GM19455 (cell line): ENCODE results near the gene L3MBTL4.
"Not testable (repeated sequence)": the region's sequence is repeated elsewhere in the genome, so short reads cannot be mapped to it uniquely, and the experiment has no call there.

Source experiments
- ATAC-seq: cut with Tn5 transposase; IDR thresholded peaks from one replicate; pipeline ENCODE4 v1.9.1; 2021; ENCODE audit not compliant: unreplicated experiment

L3MBTL4 gene

GRCh38 chr18:6203791-6204190 is 210.9 kb downstream of the L3MBTL4 start:
- ATAC-seq, result no peak

GRCh38 chr18:6202861-6203260 is 211.8 kb downstream of the L3MBTL4 start:
- no peak for ATAC-seq

DNA sequence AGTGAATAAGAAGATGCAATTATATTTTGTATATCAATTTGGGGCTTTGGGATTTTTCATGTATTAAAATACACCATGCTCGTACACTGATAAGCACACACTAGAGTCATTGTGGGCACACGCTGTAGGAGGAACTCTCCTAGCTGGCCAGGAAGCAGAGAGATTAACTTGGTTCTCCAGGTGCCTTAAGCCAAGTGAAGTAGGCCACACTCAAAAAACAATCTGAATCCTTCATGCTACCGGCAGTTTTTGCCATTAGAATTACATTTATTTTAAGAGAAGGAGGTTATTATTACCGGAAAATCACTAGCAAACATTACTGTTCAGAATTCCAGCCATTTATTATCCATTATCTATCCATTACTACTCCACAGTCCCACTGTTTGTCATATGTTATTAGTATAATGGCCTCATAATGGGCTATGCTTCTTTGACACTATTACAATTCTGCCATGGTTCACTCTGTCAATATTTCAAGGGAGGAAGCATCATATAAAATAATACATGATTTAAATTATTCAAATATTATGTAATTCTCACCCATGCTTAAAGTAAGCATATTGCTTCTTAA is 214.4 kb downstream of the L3MBTL4 start:
- ATAC-seq, result no peak

GRCh38 chr18:6199777-6200176 is 214.9 kb downstream of the L3MBTL4 start:
- no peak for ATAC-seq

- no peak for ATAC-seq
These were observed 216.1 kb downstream of the L3MBTL4 start for GRCh38 chr18:6198585-6198984.

DNA sequence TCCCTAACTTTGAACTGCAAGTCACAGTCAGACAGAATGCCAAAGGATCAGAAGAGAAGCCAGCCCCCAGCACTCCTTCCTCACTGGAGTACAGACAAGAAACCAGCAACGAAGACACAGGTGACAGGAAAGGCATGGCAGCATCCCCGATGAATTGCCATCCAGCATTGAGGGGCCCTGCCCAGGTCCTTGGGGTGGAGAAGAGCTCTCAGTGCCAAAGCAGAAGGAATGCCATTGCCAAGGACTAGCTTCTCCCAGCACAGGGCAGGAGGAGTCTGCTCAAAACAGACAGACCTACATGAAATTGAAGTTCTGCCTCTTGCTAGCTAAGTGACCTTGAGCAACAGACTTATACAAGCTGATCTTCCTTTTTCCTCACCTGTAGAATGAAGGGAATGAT is 220.1 kb downstream of the L3MBTL4 start:
- no peak for ATAC-seq

DNA sequence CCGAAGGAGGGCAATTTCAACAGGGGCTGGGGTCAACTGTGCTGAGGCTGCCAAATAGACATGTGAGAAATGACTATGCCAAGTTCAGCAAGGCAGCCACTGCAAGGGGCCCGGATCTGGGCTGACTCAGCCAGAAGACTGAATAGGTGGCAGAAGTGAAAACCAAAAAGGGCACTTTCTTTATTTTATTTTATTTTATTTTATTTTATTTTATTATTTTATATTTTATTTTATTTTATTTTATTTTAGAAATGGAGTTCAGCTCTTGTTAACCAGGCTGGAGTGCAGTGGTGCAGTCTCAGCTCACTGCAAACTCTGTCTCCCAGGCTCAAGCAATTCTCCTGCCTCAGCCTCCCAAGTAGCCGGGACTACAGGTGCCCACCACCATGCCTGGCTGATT is 228.9 kb downstream of the L3MBTL4 start:
- not testable (repeated sequence) for ATAC-seq

DNA sequence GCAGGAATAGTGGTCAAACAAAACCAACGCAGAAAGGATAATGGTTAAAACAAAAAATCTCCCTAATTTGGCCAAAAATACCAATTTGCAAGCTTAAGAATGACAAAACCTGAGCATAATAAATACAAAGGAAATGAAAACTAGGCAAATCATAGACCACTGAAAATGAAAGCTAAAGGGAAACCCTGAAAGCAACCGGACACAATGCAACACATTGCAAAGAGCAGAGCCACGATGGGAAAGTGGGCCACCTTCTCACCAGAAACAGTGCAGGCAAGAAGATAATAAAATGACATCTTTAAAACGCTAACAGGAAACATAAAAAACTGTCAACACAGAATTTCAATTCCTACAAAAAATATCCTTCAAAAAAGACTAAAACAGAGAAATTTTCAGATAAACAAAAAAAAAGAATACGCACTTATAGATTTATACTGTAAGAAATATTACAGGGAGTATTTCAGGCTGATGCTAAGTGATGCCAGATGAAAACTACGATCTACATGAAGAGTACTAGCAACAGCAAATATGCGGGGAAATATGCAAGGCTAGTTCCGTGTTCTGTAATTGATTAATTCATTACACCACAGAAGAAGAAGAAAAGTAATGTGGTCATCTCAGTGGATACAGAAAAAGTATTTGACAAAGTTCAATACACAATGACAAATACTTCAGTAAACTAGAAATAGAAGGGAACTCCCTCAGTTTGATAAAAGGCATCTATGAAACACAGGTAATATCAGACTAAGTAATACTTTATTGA is 239.5 kb downstream of the L3MBTL4 start:
- ATAC-seq, result no peak

DNA sequence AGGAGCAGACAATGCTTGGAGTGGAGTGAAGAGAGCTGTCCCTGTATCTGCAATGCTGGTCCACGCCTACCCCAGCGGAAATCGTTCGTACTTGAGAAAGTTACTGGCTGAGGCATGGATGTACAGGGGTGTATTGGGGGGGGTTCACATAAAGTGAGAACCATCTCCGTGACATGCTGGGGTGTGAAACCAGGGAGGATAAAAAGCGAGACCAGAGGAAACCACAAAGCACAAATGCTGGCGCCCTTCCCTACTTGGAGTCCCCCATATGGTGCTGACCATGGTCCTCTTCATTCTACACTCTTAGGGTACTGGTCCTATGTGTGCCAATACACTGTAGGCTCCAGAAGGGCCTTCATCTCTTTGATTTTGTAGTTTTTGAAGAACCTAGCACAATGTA is 244.1 kb downstream of the L3MBTL4 start:
- ATAC-seq, result no peak

- no peak for ATAC-seq
These were observed 253.2 kb downstream of the L3MBTL4 start for GRCh38 chr18:6161549-6161948.

- no peak for ATAC-seq
These were observed 255.3 kb downstream of the L3MBTL4 start for GRCh38 chr18:6159426-6159825.

- ATAC-seq, result no peak
These were observed 255.8 kb downstream of the L3MBTL4 start for GRCh38 chr18:6158958-6159357.

GRCh38 chr18:6156446-6156845 is 258.3 kb downstream of the L3MBTL4 start:
- ATAC-seq, result no peak

DNA sequence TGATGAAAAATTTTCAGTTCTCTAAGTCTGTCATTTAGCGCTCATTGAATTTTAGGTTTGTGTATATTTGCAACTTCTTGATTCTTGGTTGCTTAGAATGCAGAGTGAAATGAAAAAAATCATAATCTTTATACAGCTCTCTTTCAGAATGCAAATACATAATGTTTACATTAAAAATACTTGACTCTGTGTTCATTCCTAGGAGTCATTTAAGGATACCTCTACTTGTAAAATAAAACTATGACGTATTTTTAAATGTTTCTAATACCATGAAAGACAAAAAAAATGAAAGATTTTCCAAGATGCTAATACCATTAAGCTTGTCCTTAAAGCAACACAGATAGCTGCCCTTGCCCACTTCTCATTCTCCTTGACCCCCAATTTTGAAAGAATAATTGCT is 259.0 kb downstream of the L3MBTL4 start:
- no peak for ATAC-seq

GRCh38 chr18:6150430-6150829 is 264.3 kb downstream of the L3MBTL4 start:
- no peak for ATAC-seq

- ATAC-seq, result no peak
These were observed 268.4 kb downstream of the L3MBTL4 start for GRCh38 chr18:6146307-6146661.

DNA sequence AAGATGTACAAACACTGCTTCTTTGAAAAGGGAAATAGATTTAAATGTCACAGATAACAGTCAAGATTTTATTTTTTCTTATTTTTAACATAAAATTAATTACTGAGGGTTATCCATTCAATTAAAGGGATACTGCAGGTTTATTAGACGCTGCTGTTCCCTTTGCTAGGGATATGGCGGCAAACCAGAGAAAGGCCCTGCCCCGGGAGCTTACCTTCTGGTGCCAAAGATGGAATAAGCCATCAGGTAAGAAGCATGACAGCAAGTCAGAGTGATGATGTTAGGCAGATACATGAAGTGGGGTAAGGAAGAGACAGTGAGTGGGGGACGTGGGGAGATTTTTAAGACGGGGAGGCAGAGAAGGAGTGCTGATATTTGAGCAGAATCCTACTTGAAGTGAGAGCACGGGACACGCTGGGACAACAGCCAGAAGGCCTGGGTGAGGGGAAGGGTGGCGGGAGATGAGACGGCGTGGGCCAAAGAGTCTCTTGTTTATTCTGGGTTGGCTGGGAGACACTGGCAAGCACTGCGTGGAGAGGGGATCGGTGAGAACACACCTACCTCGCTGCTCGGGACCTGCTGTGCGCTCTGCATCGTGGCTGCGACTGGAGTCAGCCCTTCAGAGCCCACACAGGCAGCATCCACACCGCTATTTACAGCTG is 268.9 kb downstream of the L3MBTL4 start:
- ATAC-seq, result no peak

DNA sequence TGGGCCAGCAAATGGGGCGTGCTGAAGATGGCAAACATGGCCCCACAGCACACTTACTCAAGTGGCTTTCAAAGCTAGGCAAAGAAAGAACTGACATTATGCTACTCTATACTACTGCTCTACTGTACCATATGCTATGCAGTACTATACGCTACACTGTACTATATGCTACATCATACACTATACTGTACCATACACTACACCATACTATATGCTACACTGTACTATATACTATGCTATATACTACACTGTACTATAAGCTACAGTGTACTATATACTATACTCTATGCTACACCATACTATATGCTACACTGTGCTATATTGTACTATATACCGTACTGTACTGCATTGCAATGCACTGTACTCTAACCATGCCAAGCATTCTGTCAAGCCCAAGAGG is 275.7 kb downstream of the L3MBTL4 start:
- ATAC-seq, result no peak

DNA sequence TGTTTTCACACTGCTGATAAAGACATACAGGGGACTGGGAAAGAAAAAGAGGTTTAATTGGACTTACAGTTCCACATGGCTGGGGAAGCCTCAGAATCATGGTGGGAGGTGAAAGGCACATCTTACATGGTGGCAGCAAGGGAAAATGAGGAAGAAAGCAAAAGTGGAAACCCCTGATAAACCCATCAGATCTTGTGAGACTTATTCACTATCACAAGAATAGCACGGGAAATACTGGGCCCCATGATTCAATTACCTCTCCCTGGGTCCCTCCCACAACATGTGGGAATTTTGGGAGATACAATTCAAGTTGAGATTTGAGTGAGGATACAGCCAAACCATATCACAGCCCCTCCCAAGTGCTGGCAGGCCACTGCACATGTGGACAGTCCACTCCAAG is 278.8 kb downstream of the L3MBTL4 start:
- not testable (repeated sequence) for ATAC-seq

GRCh38 chr18:6135029-6135428 is 279.7 kb downstream of the L3MBTL4 start:
- not testable (repeated sequence) for ATAC-seq

DNA sequence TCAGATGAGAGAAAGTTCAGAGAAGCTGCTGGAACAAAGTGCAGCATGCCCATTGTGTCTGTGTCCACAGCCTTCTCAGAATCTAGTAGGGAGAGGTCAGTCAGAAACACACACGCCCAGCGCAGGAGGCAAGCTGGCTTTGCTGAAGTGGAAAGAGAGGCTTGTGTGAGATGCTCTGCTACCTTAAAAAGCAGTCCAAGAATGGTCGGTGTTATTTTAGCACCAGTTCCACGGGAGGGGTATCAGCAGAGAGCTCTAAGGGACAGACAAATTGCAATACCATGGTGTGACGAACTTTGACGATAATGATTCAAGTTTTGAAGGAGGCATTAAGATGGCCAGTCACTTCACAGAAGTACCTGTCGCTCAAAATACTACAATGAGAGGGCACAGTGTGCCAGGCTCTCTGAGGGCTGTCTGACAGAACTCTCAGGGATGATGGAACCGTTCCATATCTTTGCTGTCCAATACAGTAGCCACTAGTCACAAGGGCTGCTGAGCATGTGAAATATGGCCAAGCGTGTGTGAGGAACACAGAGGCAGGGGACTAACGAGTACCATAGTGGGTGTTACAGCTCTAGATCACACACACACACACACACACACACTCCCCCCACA is 281.9 kb downstream of the L3MBTL4 start:
- no peak for ATAC-seq

- ATAC-seq, result no peak
These were observed 293.9 kb downstream of the L3MBTL4 start for GRCh38 chr18:6120820-6121279.
